CD4-positive, alpha-beta T cell treated with Interleukin-2 at 100 ng/mL for 4 hours (primary cell): Measurements from ENCODE around the gene CEP170B.
"Not testable (repeated sequence)": the region's sequence is repeated elsewhere in the genome, so short reads cannot be mapped to it uniquely, and the experiment has no call there.

Experiments
- DNase-seq: peaks from one replicate; pipeline ENCODE4 v3.0.0-alpha.2; 2020; ENCODE audit warnings: low spot score

The CEP170B gene

DNA sequence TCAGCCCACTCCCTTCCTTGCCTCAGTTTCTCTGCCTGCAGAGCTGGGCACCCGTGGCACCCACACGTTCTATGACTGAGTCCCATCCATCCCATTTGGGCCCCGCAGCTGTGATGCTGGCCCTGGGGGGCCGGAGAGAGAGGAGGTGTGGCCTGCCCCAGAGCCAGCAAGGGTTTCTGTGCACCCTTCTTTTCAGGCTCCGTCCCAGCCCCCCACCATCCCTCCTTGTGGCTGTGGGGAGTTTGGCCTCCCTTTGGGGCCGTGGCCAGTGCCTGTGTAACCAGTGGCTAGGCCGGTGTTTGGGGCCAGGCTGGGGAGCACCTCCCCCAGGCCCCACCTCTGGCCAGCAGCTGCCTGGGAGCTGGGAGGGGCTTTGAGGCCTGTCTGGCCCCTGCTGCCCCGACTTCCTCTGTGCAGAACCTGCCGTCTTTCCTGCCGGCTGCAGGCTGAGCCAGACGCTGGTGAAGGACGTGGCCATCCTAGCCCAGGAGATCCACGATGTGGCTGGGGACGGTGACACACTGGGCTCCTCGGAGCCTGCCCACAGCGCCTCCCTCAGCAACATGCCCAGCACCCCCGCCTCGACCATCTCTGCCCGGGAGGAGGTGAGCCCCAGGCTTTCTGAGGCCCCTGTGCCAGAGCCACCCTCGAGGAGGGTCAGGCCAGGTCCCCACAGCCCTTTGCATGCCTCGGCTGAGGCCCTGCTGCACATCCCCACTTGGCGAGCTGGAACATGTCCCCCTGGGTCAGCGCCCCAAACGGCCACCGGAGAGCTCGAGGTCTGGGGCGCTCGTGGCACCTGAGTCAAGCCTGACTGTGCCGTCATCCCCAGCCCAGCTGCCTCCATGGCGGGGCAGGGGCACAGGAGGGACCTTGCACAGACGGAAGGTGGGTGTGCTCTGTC lies 27.7 kb downstream of the CEP170B start:
- DNase-seq: no peak

DNA sequence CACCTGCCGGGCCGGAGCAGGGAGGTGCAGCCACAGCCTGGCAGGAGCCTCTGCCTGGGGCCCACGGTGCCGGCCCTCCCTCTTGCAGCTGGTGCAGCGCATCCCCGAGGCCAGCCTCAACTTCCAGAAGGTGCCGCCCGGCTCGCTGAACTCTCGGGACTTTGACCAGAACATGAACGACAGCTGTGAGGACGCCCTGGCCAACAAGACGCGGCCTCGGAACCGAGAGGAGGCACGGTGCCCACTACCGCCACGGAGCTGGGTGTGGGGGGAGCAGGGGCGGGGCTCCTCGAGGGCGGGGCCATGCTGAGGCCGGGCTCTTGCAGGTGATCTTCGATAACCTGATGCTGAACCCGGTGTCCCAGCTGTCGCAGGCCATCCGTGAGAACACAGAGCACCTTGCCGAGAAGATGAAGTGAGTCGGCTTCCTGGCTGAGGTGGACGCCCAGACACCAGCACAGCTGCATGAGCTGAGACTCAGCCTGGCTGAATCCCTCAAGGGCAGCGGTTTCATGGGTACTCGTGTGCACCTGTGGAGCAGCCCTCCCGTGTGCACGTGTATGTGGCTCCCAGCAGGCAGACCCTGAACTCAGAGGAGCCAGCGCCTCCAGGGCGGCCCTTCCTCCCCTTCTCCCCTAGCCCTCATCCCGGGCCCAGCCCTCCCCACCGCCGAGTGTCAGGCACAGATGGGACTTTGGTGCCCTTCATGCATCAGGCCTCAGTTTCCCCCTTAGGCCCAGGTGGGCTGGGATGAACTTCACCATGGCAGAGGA lies 28.6 kb downstream of the CEP170B start:
- no peak for DNase-seq

DNA sequence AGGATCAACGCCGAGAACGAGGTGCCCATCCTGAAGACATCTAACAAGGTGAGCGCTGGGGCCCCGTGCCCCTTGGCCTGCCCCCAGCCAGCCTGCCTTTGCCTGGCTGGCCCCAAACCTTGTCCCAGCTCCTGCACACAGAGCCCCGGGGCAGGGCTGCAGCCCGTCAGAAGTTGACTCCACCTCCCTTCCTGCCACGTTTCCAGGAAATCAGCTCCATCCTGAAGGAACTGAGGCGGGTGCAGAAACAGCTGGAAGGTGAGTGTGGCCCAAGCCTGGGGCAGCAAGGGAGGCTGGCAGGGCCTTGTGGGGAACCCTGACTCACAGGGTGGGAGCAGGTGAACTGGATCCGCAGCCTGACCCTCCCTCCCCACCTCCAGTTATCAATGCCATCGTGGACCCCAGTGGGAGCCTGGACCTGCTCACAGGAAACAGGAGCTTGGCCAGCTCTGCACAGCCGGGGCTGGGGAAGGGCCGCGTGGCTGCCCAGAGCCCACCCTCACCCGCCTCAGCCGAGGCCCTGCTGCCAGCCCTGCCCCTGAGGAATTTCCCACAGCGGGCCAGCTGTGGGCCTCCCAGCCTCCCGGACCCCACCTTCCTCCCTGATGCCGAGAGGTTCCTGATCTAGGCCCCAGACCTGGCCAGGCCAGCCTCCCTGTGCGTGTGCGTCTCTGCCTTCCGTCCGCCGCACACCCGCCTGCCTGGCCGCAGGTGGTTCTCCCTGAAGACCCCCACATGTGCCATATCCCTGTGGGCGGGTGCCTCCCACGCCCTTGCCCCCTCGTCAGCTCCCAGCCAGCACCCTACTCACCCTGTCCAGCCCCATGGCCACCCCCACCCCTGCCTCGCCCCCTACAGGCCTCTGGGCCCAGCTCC lies 29.5 kb downstream of the CEP170B start:
- DNase-seq: no peak

DNA sequence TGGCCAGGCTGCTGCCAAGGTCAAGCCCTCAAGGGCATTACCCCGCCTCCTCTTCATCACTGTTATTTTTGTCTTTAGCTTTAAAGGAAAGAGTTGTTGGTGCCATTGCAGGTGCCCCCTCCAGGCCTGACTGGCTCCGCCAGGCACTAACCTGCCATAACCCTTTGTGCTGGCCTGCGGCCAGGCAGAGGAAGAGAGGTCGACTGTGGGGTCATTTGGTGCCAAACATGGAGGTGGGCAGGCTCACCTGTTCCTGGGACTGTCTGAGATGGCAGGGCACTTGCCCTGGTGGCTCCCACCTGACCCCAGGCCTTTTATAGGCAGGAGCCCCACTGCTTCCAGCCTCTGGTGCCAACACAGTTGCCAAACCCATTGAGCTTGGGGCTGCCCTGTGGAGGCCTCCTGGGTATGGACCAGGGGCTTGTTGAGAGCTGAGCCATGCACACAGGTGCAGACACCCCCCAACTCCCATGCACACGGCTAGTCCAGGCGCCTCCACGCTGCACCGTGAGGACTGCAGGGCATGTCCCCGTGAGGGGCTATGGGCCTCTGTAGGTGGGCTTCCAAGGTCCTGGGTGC lies 30.2 kb downstream of the CEP170B start:
- DNase-seq: no peak

DNA sequence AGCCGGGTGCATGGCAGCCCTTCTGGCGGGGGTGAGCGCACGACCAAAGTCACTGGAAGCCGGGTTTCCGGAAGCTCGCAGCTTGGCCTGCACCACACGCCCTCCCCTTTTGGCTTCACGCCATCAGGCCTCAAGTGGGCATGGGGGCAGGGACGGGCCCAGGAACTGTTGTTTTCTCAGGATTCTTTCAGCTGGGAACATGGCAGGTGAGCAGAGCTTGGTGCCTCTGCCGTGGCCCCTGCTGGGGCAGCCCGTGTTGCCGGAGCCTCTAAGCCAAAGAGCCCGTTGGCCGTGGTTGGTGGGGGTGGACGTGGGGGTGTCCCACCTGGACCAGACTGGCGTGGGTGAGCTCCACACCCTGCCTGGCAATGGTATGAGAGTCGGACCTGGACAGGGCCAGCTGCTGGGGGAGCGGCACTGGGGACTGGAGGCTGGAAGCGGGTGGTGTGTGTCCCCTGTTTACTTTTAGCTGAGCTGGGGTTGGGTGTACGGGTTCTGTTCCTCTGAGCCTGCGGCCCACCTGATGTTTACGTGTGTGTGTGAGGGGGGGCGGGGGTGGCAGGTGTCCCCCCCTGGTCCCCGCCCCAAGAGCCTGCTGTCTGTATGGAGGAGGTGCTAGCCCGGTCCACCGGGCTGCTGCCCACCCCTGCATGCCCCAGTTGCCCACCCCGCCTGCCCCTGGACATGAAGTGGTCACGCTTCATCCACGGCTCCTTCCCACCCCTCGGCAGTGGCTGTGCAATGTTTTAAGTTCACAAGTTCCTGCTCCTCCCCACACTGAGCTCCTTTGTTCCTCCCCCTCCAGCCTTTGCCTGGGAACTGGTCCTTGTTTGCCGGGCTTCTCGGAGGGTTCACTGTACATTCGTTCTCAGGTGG lies 31.0 kb downstream of the CEP170B start:
- no peak for DNase-seq

DNA sequence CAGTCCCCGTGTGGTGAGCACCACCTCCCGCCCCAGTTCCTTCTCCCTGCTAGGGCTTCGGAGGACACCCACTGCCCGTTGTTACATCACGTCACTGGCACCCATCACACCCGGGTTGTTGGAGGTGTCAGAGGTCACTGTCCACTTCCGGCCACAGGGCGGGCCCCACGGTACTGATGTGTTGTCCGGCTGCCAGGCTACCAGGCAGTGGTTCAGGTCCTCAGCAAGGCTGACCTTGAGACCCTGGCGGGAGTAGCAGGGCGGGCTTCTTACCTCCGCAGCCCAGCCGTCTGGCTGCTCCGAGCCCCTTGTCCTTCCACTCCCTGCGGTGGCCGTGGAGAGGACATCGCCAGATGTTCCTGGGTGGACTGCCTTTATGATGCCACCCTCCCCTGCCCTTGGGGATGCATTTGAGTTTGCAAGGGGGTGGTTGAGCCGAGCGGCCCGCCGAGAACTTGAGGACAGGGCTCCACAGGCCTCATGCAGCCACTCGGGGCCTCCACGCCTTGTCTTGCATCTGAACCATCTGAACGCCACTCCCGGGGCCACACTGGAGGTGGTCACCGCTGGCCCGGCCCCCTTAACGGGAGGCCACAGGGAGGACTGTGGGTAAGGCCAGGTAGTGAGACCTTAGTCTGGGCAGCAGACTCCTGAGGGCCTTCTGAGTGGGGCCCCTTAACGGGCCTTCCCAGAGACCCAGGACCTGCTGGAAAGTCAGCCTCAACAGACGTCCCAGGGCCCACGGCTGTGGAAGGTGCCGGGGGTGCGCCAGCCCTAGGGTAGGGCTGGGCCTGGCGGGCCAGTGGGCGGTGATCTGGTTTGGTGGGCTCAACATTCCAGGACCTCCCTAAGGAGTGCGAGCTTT lies 32.5 kb downstream of the CEP170B start:
- DNase-seq: no peak

DNA sequence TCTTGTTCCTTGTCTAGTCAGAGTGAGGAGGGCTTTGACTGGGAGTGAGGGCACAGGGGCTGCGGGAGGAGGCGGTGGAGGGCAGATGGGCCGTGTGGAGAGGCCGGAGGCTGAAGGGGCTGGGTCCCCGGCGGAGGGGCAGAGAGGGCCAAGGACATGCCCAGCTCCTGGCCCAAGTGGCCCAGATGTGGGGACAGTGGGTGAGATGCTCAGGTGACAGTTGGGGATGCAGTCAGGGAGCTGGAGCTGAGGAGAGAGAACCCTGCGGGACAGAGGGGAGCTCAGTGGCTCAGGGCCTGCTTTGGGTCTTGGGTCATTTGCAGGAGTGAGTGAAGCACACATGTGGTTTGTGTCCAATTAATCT lies 33.1 kb downstream of the CEP170B start:
- DNase-seq: no peak

DNA sequence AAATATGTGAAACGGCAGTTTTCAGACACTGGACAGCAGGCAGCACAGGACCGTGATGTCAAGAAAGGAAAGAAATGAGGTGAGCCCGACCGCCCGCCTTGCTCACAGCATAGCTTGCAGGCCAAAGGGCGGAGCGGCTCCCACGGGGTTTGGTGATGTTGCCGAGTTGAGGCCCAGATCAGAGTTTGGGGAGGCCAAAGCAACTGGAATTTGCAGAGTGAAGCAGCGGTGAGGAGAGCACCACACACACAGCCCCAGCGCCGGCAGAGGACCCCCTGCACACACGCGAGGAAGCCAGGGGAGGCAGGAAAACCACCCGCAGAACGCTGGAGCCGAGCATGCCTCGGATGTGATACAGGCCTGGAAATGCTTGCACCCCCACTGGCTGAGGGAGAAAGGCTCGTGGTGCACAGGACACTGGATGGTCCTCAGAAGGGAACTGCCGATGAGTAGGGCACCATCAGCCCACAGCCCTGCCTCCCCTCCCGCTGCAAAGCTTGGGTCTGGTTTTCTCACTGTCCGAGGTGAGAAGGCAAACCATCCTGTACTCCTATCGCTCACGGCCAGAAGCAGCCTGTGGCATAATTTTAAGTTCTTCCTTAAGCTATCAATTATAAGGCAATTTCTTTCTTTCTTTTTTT lies 33.9 kb downstream of the CEP170B start:
- no peak for DNase-seq

DNA sequence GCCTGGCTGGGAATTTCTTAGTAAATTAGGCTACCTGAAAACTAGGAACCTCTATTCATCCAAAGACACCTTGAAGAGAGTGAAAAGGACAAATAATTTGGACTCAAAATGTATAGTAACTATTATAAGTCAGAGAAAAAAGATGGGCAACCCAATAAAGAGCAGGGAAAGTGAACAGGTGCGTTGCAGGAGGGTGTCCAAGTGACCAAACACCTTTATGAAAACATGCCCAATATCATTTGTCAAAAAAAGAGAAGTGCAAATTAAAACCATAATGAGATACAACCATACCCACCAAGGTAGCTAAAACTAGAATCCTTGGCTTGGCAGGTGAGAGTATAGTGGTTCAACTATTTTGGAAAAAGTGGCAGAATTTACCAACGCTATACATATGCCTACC lies 34.7 kb downstream of the CEP170B start:
- no peak for DNase-seq

DNA sequence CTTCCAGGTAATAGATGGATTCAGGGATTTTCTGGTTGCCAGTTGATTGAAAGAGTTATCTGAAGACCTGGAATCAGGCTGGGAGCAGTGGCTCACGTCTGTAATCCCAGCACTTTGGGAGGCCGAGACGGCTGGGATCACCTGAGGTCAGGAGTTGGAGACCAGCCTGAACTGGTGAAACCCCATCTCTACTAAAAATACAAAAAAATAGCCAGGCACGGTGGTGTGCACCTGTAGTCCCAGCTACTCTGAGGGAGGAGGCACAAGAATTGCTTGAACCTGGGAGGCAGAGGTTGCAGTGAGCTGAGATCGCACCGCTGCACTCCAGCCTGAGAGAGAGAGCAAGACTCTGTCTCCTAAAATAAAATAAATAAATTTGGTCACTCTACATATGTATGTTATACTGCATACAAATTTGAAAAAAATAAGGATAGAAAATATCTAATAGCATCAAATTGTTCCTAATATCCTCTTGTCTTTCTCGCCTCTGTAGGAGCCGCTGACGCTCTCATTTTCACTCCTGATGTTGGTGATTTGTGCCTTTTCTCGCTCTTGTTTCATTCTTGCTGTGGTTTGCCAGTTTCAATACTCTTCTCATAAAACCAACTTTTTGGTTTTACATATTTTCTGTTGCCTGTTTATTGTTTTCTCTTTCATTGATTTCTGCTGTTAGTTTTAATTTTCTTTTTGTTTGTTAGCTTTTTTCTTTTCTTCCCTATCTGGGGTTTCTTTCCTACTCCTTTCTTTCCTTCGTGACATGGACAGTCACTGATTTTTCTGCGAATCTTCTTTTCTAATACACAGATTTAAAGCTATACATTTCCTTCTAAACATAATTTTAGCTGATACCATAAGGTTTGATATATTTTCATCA lies 35.8 kb downstream of the CEP170B start:
- no peak for DNase-seq

DNA sequence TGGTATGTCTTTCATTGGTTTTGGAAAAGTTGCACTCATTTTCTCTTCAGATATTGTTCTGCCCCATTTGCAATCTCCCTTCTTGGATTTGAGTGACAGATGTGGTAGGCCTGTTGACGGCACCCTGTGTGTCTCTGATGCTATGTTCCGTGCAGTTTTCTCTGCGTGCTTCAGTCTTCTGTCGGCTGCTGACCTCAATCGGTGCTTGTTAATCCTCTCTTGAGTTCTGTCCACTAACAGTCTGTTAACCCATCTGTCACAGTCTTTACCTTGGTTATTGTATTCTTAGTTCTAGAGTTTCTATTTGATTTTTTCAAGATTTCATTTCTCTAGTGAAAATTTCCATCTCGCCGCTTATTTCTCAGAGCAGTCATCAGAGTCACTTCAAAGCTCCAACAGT lies 38.9 kb downstream of the CEP170B start:
- DNase-seq: no peak

DNA sequence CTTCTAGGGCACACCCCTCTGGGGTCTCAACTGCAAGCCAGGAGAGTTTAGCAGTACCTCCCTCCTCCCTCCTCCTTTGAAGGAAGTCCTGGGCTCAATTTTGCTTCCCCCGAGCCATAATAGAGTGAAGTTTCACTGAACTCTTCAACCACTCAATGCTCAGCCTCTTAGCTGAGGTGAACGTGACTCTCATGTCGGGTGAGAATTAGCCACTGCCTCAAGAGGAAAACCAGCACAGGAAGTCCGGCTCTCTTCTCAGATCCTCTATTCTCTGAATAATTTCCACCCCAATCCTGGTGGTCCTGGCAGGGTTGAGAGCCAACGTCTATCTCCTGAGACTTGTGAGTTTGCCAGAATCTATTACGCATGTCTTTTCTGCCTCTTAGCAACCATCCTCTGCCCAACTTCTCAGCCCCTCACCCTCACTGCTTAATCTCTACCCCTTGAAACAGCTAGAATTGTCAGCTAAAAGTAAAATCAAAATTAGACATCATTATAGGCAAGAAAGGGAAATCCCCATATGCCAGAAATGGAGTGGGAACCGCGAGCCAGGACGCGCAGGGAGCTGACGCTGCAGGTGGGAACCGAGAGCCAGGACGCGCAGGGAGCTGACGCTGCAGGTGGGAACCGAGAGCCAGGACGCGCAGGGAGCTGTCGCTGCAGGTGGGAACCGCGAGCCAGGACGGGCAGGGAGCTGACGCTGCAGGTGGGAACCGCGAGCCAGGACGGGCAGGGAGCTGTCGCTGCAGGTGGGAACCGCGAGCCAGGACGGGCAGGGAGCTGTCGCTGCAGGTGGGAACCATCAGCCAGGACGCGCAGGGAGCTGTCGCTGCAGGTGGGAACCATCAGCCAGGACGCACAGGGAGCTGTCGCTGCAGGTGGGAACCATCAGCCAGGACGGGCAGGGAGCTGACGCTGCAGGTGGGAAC lies 39.8 kb downstream of the CEP170B start:
- DNase-seq: not testable (repeated sequence)

DNA sequence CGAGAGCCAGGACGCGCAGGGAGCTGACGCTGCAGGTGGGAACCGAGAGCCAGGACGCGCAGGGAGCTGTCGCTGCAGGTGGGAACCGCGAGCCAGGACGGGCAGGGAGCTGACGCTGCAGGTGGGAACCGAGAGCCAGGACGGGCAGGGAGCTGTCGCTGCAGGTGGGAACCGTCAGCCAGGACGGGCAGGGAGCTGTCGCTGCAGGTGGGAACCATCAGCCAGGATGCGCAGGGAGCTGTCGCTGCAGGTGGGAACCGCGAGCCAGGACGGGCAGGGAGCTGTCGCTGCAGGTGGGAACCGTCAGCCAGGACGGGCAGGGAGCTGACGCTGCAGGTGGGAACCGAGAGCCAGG lies 40.5 kb downstream of the CEP170B start:
- DNase-seq: not testable (repeated sequence)

DNA sequence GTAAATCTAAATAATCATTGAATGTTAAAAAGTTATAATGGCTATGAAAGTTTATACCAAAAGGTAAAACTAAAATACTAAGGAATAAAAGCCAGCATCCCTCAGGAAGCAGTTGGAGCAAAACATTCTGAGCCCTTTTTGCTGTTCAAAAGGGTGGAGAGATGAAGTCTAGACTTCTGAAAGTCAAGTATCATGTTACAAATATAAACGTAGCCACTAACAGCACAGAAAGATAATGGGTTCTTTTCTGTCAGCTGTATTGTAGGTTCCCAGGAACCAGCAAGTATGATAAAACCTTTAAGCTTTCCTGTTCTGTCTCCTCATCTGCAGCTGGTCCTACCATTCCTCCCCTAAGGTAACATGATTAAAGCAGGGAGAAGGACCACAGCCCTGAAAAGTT lies 43.2 kb downstream of the CEP170B start:
- no peak for DNase-seq

DNA sequence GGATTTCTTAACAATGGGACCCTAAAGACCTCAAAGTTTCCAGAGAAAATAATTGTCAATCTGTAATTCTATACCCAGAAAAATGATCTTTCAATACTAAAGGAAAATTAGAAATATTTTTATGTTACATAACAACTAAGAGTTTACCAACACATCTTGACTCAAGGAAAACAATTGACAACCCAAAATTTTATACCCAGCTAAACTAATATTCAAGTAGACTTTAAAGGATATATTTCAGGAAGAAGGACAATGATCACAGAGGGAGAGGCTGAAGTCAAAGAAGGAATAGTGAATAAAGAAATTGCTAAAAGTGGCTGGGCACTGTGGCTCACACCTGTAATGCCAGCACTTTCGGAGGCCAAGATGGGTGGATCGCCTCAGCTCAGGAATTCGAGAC lies 47.0 kb downstream of the CEP170B start:
- no peak for DNase-seq

DNA sequence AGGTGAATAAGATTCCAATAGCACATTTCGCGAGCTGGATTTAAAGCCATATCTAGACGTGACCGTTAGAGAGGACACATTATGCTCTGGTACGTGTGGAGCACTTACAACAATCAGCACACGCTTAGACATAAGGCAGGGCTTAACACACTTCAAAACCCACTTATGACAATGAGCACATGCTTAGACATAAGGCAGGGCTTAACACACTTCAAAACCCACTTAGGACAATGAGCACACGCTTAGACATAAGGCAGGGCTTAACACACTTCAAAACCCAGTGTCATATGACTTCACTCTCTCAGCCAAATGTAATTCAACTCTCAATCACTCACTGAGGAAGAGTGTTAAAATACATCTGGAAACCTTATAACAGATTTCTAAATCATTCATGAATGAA lies 48.4 kb downstream of the CEP170B start:
- no peak for DNase-seq

DNA sequence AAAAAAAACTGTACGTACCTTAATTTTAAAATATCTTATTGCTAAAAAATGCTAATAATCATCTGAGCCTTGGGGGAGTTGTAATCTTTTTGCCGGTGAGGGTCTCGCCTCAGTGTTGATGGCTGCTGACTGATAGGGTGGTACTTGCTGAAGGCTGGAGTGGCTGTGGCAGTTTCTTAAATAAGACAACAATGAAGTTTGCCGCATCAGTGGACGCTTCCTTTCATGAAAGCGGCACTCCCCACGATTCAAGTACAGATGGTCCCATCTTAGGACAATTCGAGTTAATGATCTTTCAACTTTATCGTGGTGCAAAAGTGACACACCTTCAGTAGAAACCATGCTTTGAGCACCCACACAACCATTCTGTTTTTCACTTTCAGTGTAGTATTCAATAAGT lies 52.0 kb downstream of the CEP170B start:
- no peak for DNase-seq

DNA sequence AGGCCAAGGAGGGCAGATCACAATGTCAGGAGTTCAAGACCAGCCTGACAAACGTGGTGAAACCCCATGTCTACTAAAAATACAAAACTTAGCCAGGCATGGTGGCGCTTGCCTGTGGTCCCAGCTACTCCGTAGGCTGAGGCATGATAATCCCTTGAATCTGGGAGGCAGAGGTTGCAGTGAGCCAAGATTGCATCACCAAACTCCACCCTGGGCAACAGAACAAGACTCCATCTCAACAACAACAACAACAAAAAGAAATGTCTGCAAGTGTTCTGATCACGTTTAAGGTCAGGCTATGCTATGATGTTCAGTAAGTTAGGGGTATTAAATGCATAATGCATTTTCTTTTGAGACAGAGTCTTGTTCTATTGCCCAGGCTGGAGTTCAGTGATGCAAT lies 52.9 kb downstream of the CEP170B start:
- DNase-seq: no peak
